ENCODE data around the gene HSD17B2.

The HSD17B2 gene

DNA sequence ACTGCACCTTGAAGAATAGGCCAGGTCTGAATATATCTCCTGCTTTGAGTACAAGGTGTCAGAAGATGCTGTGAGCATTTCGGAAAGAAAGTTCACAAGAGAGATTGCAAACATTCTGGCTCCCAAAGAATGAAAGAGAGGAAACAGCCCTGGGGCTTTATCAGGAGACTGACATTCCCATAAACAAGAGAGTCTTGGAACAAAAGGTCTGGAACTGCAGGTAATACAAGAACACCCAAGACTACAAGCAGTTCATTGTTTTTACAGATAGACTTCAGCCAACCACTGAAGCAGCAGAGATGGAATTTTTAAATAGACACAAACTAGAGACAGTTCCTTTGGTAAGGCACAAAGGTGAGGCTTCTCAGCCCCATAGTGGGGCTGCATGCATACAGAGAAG is 14.4 kb downstream of the HSD17B2 start:
- no peak for DNase-seq (ENCODE audit: low read depth, low spot score)

DNA sequence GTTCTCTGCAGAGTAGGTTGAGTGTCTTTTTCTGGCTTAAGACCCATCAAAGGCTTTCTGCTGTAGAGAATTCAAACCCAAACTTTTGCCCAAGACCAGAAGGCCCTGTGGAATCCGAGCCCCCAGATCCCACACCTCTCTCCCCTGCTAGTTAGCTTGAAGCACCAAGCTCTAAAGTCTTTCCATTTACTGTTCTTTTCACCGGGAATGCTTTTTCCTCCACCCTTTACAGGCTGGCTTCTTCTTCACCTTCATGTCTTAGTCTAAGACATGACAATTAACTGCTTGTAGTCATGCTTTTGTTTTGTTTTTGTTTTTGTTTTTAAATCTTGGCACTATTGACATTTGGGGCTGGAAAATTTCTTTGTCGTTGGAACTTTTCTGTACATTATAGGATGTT is 15.5 kb downstream of the HSD17B2 start:
- DNase-seq (ENCODE audit: low read depth, low spot score): no peak

DNA sequence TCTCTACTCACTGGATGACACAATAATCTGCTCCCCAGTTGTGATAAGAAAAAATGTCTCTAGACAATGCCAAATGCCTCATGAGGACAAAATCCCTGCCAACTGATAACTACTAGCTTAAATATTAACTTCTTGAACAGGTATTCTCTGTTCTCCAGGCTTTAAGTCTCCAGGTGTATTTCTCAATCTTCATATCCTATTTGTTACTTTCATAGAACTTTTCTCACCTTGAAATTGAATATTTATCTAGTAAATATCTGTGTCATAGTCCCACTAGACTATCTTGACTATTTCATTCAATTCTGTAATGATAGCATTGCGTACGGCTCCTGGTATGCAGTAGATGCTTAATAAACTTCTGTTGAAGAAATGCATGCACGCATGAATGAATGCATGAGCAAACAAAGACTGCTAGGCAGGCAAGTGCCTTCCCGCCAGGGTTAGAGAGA is 15.9 kb downstream of the HSD17B2 start:
- DNase-seq (ENCODE audit: low read depth, low spot score): no peak

DNA sequence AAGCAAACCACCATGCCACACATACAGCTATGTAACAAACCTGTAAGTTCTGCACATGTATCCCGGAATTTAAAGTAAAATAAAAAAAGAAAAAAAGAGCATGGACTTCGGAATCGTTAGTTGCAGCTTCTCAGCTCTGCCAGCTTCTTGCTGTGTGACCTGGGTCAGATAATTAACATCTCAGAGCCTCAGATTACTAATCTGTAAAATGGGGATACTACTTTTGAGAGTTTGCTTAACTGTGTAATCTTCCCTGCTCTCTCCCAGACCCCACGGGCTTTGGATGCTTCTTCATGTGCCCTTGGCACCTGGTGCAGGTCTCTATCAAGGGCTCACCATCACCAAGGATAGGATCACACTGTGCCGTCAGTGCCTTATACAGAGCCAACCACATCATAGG is 16.6 kb downstream of the HSD17B2 start:
- no peak for DNase-seq (ENCODE audit: low read depth, low spot score)

DNA sequence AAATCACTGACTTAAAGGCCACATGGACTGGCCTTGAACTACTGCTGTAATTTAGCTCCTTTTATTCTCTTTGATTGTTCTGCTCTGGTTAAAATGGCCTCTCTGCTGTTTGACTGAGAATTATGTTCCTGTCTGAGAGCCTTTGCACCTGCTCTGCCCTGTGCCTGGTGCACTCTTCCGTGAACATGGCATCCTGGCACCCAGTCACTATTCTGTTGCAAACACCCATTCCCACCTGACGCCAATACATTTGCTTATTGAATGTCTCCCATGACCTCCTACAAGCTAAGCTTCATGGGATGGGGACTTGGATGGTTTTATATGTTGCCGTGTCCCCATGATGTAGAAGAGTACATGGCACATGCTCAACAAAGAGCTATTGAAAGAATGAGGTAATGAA is 20.1 kb downstream of the HSD17B2 start:
- DNase-seq (ENCODE audit: low read depth, low spot score): no peak

DNA sequence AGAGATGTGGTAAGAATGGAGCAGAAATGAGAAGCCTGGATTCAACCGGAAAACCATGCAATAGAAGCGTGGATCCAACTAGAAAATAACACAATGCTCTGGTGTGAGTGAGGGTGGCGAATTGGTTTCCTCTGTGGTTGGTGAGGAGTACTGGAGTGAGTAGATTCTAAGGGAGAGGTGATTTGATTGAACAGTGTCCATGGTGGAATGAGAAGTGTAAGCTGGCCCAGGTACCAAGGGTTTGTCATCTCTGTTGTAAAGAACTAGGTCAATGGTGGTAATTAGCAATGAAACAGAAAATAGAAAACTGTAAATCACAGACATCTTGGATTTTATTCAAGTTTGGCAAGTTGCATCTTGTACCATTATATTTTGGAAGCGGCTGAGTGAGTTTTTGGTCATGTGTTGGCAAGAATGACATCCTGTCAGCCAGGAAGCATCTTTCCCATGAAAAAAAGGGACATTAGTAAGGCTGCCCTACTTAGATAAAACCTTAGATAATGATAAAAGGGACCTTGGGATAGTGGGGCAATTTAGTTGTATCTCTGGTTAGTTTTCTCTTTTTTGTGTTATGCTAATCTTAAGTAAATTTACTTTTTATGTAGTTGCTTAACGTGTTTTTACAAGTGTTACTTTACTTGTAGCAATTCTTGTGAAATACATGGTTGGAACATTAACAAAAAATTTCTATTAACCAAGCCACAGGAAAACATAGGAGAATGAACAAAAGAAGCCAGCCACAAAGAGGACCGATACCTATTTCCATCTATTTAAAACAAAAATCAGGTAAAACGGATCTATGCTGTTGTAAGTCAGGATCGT is 20.9 kb downstream of the HSD17B2 start:
- DNase-seq (ENCODE audit: low read depth, low spot score): no peak

DNA sequence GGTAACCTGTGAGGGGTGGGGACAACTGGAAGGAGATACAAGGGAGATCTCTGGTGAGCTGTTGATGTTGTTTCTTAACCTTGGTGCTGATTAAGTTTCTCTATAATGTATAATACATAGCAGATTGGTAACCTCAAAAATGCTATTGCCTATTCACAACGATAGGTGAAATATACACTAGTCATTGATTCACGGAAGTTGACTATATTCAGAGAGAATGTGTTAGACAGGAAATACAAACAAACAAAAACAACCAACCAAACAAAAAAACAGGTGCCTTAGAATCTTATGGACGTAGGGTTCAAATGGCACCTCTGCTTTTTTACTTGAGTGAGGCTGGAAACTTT is 21.5 kb downstream of the HSD17B2 start:
- DNase-seq (ENCODE audit: low read depth, low spot score): no peak

DNA sequence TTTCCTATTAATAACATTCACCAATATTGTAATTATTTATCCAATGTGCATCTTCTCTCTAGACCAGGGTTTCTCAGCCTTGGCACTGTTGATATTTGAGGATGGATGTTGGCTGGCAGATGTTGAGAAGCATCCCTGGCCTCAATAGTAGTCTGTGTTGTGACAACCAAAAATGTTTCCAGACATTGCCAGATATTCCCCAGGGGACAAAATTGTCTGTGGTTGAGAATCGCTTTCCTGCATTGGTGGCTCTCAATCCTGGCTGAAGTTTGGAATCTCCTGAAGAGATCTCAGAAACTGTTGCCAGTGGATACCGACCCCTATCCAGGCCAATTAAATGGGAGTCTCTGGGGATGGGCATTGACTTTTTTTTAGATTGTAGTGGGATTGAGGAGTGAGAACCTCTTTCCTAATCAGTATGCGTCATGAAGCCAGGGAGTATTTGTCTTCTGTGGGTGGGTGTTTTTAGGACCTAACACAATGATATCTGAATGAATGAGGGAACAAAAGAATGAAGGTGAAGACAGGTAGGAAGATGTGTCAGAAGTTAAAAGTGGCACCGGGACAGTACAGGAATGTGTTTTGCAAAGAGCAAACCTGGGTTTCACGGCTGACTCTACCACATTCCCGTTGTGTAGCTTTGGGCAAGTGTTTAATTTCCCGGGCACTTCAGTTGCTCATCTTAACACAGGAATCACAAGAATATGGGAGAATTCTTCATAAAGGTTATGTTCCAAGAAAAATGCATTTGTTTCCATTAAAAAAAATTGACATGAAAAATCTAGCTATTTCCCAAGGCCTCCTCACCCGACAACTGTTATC is 24.3 kb downstream of the HSD17B2 start:
- DNase-seq (ENCODE audit: low read depth, low spot score): no peak

DNA sequence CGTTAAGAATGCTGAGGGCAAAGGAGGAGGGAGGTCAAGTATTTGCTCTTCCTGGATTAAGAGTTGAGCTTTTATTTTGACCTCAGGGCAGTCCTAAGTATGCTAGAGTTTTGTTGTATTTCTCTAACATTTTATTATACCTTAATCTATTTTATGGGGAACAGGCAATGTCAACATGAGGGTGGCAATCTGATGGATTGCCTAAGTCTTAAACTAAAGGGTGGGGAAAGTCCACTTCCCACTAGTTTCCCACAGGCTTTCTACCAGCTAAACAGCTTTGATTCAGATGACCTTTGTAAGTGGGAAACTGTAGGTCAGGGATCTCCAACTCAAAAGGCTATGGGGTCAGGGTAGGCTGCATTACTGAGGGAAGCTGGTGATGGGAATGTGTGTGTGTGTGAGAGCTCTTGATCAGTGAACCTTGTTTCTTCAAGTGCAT is 24.9 kb downstream of the HSD17B2 start:
- DNase-seq (ENCODE audit: low read depth, low spot score): no peak

DNA sequence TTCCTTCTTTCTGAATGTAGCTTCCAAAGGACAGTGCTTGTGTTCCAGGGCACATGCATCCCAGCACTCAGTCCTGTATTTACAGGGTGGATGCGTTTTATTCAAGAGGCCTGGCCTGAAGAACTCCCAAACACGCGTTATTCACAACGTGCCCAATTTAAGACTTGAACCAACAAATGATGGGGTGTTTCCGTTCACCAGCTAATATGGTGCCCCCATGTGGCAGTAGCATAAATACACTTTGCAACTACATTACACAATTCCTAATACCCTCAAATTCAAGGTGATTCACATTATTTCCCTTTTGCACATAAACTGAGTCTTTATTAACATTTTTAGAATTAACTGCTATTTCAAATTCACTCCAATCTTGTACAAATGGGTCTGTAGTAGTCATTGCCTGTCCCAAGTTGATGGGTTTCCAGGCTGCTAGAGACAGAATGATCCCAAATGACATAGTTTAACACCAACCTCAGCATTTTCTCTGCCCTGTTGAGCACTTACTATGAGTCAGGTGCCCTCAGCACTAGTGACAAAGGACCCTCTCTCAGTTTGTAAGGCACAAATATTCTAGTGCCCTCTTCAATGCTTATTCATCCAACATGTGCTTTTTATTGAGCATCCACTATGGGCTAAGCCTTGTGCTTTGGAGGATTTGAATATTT is 26.9 kb downstream of the HSD17B2 start:
- DNase-seq (ENCODE audit: low read depth, low spot score): no peak

DNA sequence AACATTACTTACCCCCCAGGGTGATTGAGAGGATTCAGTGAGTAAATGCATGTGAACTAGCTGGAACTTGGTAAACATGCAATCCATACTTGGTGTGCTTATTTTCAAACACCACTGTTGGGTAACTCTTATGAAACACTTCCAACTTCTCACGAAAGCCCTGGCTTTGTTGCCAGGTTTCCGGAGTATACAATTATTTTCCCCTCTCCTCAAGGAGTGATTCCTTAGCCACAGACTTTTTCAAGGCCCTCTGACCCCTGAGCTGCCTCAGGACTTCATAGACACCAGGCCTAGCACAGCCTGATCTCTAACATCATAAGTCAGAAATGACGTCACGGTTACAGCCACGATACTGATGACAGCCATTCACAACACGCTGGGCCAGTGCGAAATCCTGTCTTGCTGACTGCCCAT is 27.6 kb downstream of the HSD17B2 start:
- no peak for DNase-seq (ENCODE audit: low read depth, low spot score)

DNA sequence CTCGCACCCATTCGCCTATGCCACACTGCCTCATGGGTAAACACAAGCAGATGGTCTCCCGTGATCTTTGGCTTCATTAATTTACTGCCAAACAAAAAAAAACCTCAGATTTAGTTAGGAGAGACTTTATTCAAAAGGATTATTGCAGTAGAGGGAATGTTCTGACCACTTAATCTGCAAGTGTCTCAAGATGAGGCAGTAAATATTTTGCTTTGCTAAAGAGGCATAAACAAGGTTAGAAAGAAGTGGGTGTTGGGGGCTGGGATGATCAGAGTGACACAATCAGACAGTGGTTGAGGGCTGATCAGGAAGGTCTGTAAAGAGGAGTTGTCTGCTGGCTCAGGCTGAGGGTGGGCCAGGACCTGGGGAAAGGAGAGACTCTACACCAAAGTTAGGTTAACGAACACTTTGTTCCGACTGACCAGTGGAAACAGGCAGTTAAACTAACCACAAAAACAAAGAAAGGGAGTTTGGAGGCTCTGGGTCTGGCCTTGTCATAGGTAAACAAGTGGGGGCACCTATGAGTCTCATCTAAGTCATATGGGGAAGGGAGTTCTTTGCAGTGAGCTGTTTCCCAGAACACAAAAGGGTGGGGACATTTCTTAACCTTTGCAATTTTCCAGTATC is 28.5 kb downstream of the HSD17B2 start:
- DNase-seq (ENCODE audit: low read depth, low spot score): no peak

DNA sequence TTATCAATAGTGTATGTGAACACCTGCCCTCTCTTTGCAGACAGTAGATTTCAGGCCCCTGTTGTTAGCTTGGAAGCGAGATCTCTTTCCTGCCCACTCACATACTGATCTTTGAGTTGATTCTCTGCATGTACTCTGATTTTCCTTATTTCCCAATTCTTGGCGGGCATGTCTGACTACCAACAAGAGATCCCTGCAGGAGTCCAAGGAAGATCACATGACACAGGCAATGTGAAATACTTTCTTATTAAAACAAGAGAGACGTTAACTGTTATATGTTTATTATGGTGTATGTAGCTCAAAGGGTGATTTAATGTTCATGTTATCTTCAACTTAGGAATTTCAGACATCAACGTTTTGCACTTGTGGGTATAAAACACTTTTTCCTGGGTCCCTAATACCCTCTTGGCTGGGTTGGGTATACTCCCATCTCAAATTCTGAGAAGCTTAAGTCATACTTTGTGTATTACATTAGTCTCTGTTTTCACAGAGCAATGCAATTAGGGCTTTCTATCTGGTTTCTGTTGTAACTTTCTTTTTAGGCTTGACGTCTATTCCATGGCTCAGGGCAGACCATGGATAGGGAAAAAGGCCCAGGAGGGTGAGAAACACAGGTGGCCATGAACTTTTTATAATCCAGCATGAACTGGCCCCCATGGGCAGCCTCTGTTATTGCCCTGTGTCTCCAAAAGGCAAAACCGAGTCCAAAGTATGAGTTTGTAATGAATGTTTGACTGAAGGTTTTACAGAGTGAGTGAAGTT is 32.2 kb downstream of the HSD17B2 start:
- no peak for DNase-seq (ENCODE audit: low read depth, low spot score)

DNA sequence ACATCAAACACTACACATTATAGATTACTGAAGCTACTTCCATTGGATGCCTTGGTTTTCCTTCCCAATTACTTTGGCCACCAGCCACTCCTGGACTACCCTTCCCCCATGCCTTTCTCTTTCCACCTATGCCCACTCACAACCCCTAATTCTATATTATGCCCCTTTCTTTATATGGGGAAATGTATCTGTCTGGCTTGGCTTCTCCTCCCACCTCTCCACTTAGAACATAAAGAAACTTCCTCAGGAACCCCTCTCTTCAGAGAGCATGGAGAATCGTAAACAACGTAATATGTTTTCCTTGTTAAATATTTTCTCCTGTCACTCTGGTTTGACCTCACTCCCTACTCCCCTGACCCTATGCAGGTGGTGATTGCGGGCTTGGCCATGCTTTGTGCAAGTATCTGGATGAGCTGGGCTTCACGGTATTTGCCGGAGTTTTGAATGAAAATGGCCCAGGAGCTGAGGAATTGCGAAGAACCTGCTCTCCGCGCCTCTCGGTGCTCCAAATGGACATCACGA is 32.8 kb downstream of the HSD17B2 start:
- no peak for DNase-seq (ENCODE audit: low read depth, low spot score)

DNA sequence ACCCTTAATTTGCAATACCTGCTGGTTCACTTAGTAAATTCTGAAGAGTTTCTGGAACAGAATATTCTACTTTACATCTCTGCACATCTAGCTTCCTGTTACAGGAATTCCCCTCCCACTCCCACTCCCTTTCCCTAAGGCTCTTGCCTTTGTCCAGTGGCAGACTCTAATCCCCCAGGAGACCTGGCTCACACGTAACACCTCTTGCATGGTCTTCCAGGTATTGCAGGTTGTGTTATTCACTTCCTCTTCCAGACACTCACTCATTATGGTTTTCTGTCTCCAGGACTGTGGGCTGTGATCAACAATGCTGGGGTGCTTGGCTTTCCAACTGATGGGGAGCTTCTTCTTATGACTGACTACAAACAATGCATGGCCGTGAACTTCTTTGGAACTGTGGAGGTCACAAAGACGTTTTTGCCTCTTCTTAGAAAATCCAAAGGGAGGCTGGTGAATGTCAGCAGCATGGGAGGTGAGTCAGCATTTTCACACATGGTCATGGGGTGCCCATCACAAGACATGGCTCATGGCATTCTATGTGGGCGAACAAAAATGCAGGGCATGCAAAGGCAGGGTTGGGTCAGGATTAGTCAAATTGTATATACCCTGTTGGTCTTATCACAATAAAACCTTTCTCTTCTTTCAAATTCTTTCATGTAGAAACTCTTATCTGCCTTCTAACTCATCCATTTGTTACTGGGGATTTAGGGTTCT is 35.8 kb downstream of the HSD17B2 start:
- no peak for DNase-seq (ENCODE audit: low read depth, low spot score)

DNA sequence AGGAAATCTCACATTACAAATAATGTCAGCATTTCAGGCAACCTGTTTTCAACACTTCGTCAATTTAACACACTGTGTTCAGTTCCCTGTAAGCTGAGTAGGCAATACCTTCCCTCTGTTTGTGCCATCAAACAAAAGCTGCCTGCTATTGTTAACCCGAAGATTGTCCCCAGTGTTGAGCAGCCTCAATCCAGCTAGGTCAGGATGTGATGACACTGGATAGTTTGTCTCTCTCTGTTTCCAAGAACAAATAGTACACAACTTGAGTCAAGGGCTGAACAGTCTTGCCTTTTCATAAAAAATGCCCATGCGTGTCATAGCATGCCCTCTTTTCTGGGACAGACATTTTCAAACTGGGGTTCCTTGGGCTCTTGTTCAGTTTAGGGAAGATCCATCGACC is 36.4 kb downstream of the HSD17B2 start:
- no peak for DNase-seq (ENCODE audit: low read depth, low spot score)

DNA sequence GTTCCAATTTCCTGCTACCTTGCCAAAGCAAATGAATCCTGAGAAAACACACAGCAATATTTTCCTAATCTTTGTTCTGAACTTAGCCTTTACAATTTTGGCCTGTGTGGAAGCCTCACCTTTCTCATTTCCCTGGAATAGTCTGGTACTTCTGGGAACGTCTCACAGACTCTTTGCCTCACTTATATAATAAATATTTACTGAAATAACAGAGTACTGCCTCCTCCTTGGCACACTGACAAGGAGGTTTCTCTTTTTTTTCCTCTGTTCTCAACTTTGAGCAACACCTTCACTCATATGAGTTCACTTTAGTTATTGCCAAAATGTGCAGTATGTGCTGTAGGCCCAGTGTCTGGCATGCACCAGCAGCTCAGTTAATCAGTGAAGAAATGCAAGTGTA is 37.3 kb downstream of the HSD17B2 start:
- no peak for DNase-seq (ENCODE audit: low read depth, low spot score)

DNA sequence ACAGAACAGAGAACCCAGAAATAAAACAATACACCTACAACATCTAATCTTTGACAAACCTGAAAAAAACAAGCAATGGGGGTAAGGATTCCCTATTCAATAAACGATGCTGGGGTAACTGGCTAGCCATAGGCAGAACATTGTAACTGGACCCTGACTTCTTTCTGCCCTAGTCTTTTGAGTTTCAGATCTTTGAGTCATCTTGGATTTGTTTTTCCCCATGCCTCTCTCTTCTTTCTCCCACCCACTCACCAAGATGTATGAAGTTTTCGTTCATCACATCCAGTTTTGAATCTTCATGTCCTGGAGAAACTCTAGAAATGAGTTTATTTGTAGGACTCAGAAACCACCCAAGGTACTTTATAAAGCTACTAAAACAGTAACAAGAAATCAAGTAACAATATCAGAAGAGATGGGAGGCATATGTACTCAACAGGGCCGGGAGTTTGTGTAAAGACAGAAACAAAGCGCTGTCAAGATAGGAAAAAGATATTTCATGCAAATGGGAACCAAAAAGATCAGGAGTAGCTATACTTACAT is 39.0 kb downstream of the HSD17B2 start:
- DNase-seq (ENCODE audit: low read depth, low spot score): no peak

DNA sequence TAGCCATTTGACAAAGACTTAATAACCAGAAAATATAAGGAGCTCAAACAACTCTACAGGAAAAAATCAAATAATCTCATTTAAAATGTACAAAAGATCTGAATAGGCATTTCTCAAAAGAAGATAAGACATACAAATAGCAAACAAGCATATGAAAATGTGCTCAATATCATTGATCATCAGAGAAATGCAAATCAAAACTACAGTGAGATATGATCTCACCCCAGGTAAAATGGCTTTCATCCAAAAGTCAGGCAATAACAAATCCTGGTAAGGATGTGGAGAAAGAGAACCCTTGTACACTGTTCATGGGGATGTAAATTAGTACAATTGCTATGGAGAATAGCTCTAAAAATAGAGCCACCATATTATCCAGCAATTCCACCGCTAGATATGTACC is 43.1 kb downstream of the HSD17B2 start:
- DNase-seq (ENCODE audit: low read depth, low spot score): no peak

DNA sequence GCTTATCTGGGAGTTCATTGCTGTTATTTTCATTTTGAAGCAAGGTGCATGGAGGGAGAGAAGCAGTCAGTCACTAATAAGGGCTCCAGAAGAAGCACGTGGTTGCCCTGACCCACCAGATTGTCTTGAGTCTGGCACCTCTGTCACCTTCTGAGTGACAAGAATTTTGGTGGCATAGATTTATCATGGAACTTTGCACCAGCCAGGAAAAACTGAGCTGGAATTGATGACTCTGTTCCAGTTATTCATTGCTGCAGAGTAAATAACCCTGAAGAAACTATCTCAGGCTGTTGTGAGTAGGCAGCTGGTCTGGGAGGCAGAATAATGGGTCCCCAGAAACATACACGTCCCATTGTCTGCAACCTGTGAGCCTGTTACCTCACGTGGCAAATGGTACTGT is 44.8 kb downstream of the HSD17B2 start:
- DNase-seq (ENCODE audit: low read depth, low spot score): no peak
